PC-3 (cell line): Measurements from ENCODE around the gene LYRM4. TPM values are rescaled to one million over a fixed set of nuclear protein-coding genes. Genes with fewer than 3 reads are reported as not detected.

Experiments
- ATAC-seq: fragments of 200-7000 bp; cut with Tn5 transposase; 2 replicates; pipeline ENCODE4 v1.9.1; 2020; ENCODE audit warnings: mild to moderate bottlenecking, moderate library complexity
- BruUV-seq: library from RNA; stranded (reverse); fragments of 400-500 nt; replicated peaks from 2 replicates; lab custom pipeline; 2021; lab: Mats Ljungman, UMichigan
- CTCF ChIA-PET: fragments of 300-600 bp; sonication (Branson Sonifier 250); formaldehyde crosslinking; loops from one replicate; lab custom pipeline; 2022; ENCODE audit warnings: antibody characterized with exemption; lab: Charles Lee
- POLR2A ChIA-PET: fragments of 300-600 bp; sonication (Branson Sonifier 250); formaldehyde crosslinking; loops from one replicate; lab custom pipeline; 2022; ENCODE audit warnings: antibody characterized with exemption; ENCODE audit not compliant: unreplicated experiment; lab: Charles Lee
- DNase-seq: peaks from one replicate; pipeline ENCODE4 v3.0.0-alpha.2; 2015
- H2AFZ ChIP-seq: fragments of 300-600 bp; sonication (generic); 2 replicates; pipeline ENCODE4 v1.6.0; 2016; ENCODE audit warnings: antibody characterized with exemption, low read length
- H3F3A ChIP-seq: fragments of 300-600 bp; sonication (generic); one replicate; pipeline ENCODE4 v1.6.0; 2017; ENCODE audit warnings: antibody characterized with exemption, low read length, control low read depth, mild to moderate bottlenecking; ENCODE audit not compliant: unreplicated experiment
- H3K27ac ChIP-seq: fragments of 300-600 bp; sonication (generic); 2 replicates; pipeline ENCODE4 v1.5.1; 2016; ENCODE audit warnings: mild to moderate bottlenecking, low read length
- H3K27me3 ChIP-seq: fragments of 300-600 bp; sonication (generic); 2 replicates; pipeline ENCODE4 v1.6.1; 2016; ENCODE audit warnings: low read length, mixed read lengths
- H3K36me3 ChIP-seq: fragments of 300-600 bp; sonication (generic); 2 replicates; pipeline ENCODE4 v1.6.1; 2016; ENCODE audit warnings: low read depth, mixed run types, low read length, mixed read lengths
- H3K4me1 ChIP-seq: fragments of 300-600 bp; sonication (generic); 2 replicates; pipeline ENCODE4 v1.5.1; 2016; ENCODE audit warnings: low read length; ENCODE audit not compliant: insufficient read depth
- H3K4me2 ChIP-seq: fragments of 300-600 bp; sonication (generic); 2 replicates; pipeline ENCODE4 v1.6.0; 2016; ENCODE audit warnings: low read length
- H3K4me3 ChIP-seq: fragments of 300-600 bp; sonication (generic); 2 replicates; pipeline ENCODE4 v1.5.1; 2016; ENCODE audit warnings: mild to moderate bottlenecking, low read length, mixed read lengths
- H3K79me2 ChIP-seq: fragments of 300-600 bp; sonication (generic); 2 replicates; pipeline ENCODE4 v1.6.1; 2017; ENCODE audit warnings: low read length, mixed read lengths
- H3K9ac ChIP-seq: fragments of 300-600 bp; sonication (generic); 2 replicates; pipeline ENCODE4 v1.6.0; 2016; ENCODE audit warnings: mild to moderate bottlenecking, low read length
- H3K9me2 ChIP-seq: fragments of 300-600 bp; sonication (generic); replicated peaks from 2 replicates; pipeline ENCODE4 v1.6.1; 2016; ENCODE audit warnings: mixed run types, low read length, mixed read lengths
- H3K9me3 ChIP-seq: fragments of 300-600 bp; sonication (generic); 2 replicates; pipeline ENCODE4 v1.6.1; 2016; ENCODE audit warnings: low read length, mixed read lengths
- H4K20me1 ChIP-seq: fragments of 300-600 bp; sonication (generic); 2 replicates; pipeline ENCODE4 v1.6.1; 2016; ENCODE audit warnings: low read length, mixed read lengths
- CTCF ChIP-seq: fragments of 300-600 bp; sonication (generic); conservative IDR thresholded peaks from 2 replicates; pipeline ENCODE4 v1.5.1; 2017; ENCODE audit warnings: antibody characterized with exemption, low read depth, mild to moderate bottlenecking, low read length
- EZH2 ChIP-seq: fragments of 300-600 bp; sonication (generic); IDR thresholded peaks from one replicate; pipeline ENCODE4 v1.6.1; 2017; ENCODE audit warnings: antibody characterized with exemption, mild to moderate bottlenecking, low read length; ENCODE audit not compliant: unreplicated experiment
- EZH2phosphoT487 ChIP-seq: fragments of 300-600 bp; sonication (generic); IDR thresholded peaks from 2 replicates; pipeline ENCODE4 v1.6.1; 2018; ENCODE audit warnings: mild to moderate bottlenecking, antibody characterized with exemption, low read length, borderline replicate concordance
- intact Hi-C: fragments of 100-400 bp; cut with micrococcal nuclease; formaldehyde crosslinking; loops from 2 replicates; pipeline ENCODE4 v1.9.0; 2023
- total RNA-seq: library from RNA; depleted of rRNA; stranded (reverse); fragments of >200 nt; gene quantifications from 2 replicates; pipeline ENCODE4 v1.2.3, GENCODE V29; 2014

The LYRM4 gene
- total RNA-seq, 1 experiment from 2014 or later, result 27.7 TPM

GRCh38 chr6:5139828-5140771, 120.7 kb downstream of the LYRM4 start:
- Histone ChIP-seq H3K36me3 (no peaks in the 10 kb centered on the region), H3K27ac (no peak overlapping the region), H3K79me2 (no peaks in the 10 kb centered on the region), H3K4me3 (no peak overlapping the region), H3K27me3 (no peaks in the 10 kb centered on the region), H4K20me1 (no peaks in the 10 kb centered on the region), H3K9me2 (no peaks in the 10 kb centered on the region), H3K4me2 (no peak overlapping the region), H2AFZ (no peak overlapping the region), H3K4me1 (no peaks in the 10 kb centered on the region), H3K9me3 (no peaks in the 10 kb centered on the region), H3F3A (no peaks in the 10 kb centered on the region), H3K9ac (no peak overlapping the region)
- no peak for TF ChIP-seq EZH2phosphoT487
- intact Hi-C loops, result no loop called here
- DNase-seq (no peak), ATAC-seq (no peak)
- ChIA-PET CTCF (no interaction called here), POLR2A (no interaction called here)
- no TSS peak for BruUV-seq

GRCh38 chr6:5138995-5139827, 121.5 kb downstream of the LYRM4 start:
- no peaks in the 10 kb centered on the region for H3F3A ChIP-seq
- H3K9me2 ChIP-seq, result no peaks in the 10 kb centered on the region
- ATAC-seq (no peak), DNase-seq (no peak)
- ChIA-PET POLR2A (no interaction called here), CTCF (no interaction called here)
- H3K4me1 ChIP-seq, result no peaks in the 10 kb centered on the region
- H3K4me3 ChIP-seq, result no peak overlapping the region
- H4K20me1 ChIP-seq, result no peaks in the 10 kb centered on the region
- intact Hi-C loops, result no loop called here
- no peak overlapping the region for H3K9ac ChIP-seq
- H3K36me3 ChIP-seq, result no peaks in the 10 kb centered on the region
- TF ChIP-seq EZH2 (no peak), CTCF (no peak), EZH2phosphoT487 (no peak)
- BruUV-seq, result no TSS peak
- no peaks in the 10 kb centered on the region for H3K27me3 ChIP-seq
- no peaks in the 10 kb centered on the region for H3K9me3 ChIP-seq
- H3K4me2 ChIP-seq, result no peak overlapping the region
- no peak overlapping the region for H2AFZ ChIP-seq
- H3K27ac ChIP-seq, result no peak overlapping the region
- H3K79me2 ChIP-seq, result no peaks in the 10 kb centered on the region

GRCh38 chr6:5136851-5137250, 123.9 kb downstream of the LYRM4 start:
- no peaks in the 10 kb centered on the region for H3K79me2 ChIP-seq
- no peak for TF ChIP-seq EZH2phosphoT487
- DNase-seq (no peak), ATAC-seq (no peak)
- no peaks in the 10 kb centered on the region for H3F3A ChIP-seq
- no peak overlapping the region for H2AFZ ChIP-seq
- H3K4me3 ChIP-seq, result no peak overlapping the region
- H3K27ac ChIP-seq, result no peak overlapping the region
- no peaks in the 10 kb centered on the region for H3K9me2 ChIP-seq
- intact Hi-C loops, result no loop called here
- no peaks in the 10 kb centered on the region for H3K9me3 ChIP-seq
- no peaks in the 10 kb centered on the region for H3K27me3 ChIP-seq
- H3K36me3 ChIP-seq, result no peaks in the 10 kb centered on the region
- H3K4me1 ChIP-seq, result no peaks in the 10 kb centered on the region
- no TSS peak for BruUV-seq
- no peaks in the 10 kb centered on the region for H4K20me1 ChIP-seq
- H3K4me2 ChIP-seq, result no peak overlapping the region
- POLR2A ChIA-PET, result no interaction called here
- CTCF ChIA-PET, result no interaction called here
- H3K9ac ChIP-seq, result no peak overlapping the region
